SW 1271 (cell line): ENCODE measurements around the gene PIP5K1B.
"Not testable (repeated sequence)": the region's sequence is repeated elsewhere in the genome, so short reads cannot be mapped to it uniquely, and the experiment has no call there.

Experiments
- DNase-seq, 2 experiments: peaks; one replicate each; lab custom pipeline; 2025; lab: John Stamatoyannopoulos, UW

PIP5K1B gene

GRCh38 chr9:68986949-68987348 is 281.9 kb downstream of the PIP5K1B start:
- DNase-seq = not testable (repeated sequence)

- DNase-seq = no peak
Measured at GRCh38 chr9:68991457-68991856, 286.4 kb downstream of the PIP5K1B start.

- no peak for DNase-seq
Measured at GRCh38 chr9:68995776-68996175, 290.7 kb downstream of the PIP5K1B start.

GRCh38 chr9:68996462-68996861 is 291.4 kb downstream of the PIP5K1B start:
- no peak for DNase-seq

GRCh38 chr9:68997666-68998065 is 292.6 kb downstream of the PIP5K1B start:
- no peak for DNase-seq

- DNase-seq = no peak
Measured at GRCh38 chr9:68998385-68998784, 293.3 kb downstream of the PIP5K1B start.

GRCh38 chr9:68998812-68999211 is 293.8 kb downstream of the PIP5K1B start:
- no peak for DNase-seq

- peak; percentile 9 to 74 for DNase-seq
Measured at GRCh38 chr9:68999393-69000105, 294.5 kb downstream of the PIP5K1B start.

GRCh38 chr9:69001921-69002320 is 296.9 kb downstream of the PIP5K1B start:
- DNase-seq = no peak

GRCh38 chr9:69003051-69003450 is 298.0 kb downstream of the PIP5K1B start:
- DNase-seq = no peak

- no peak for DNase-seq
Measured at GRCh38 chr9:69004836-69005235, 299.8 kb downstream of the PIP5K1B start.

- DNase-seq = no peak
Measured at GRCh38 chr9:69009708-69010107, 304.7 kb downstream of the PIP5K1B start.

GRCh38 chr9:69012696-69013381 is 307.8 kb downstream of the PIP5K1B start:
- no peak for DNase-seq

GRCh38 chr9:69013382-69013727 is 308.3 kb downstream of the PIP5K1B start:
- no peak for DNase-seq

- DNase-seq = no peak
Measured at GRCh38 chr9:69014013-69014412, 309.0 kb downstream of the PIP5K1B start, which contains the start of gene PRKACG. Gene PRKACG, minus strand, starts transcription at chr9:69014113. Its CDS starts 21 bp downstream, at chr9:69014092.

GRCh38 chr9:69016191-69017096 is 311.4 kb downstream of the PIP5K1B start:
- DNase-seq = no peak

- no peak for DNase-seq
Measured at GRCh38 chr9:69018737-69019136, 313.7 kb downstream of the PIP5K1B start.

GRCh38 chr9:69019808-69020207 is 314.8 kb downstream of the PIP5K1B start:
- no peak for DNase-seq

- no peak for DNase-seq
Measured at GRCh38 chr9:69020301-69021145, 315.5 kb downstream of the PIP5K1B start.

GRCh38 chr9:69023650-69024049 is 318.6 kb downstream of the PIP5K1B start:
- no peak for DNase-seq

GRCh38 chr9:69027355-69028097 is 322.5 kb downstream of the PIP5K1B start:
- DNase-seq = peak; percentile 6 to 66
